Endothelial cell of umbilical vein (primary cell): ENCODE results near the gene SQSTM1. TPM values are rescaled to one million over a fixed set of nuclear protein-coding genes. Genes with fewer than 3 reads are reported as not detected.

ENCODE experiments used
- BruUV-seq: library from RNA; stranded (reverse); fragments of 400-500 nt; replicated peaks from 2 replicates; lab custom pipeline; 2021; lab: Mats Ljungman, UMichigan
- CTCF ChIA-PET: fragments of 300-600, 350-600 bp; sonication (Branson Sonifier 250); formaldehyde crosslinking; loops from one replicate; lab custom pipeline; 2021; ENCODE audit warnings: antibody characterized with exemption, inconsistent platforms; lab: Charles Lee
- POLR2A ChIA-PET: fragments of 300-600, 350-600 bp; sonication (Branson Sonifier 250); formaldehyde crosslinking; loops from one replicate; lab custom pipeline; 2021; ENCODE audit warnings: antibody characterized with exemption, inconsistent platforms; lab: Charles Lee
- DNase-seq: peaks from one replicate; pipeline ENCODE4 v3.0.0-alpha.2; 2011; ENCODE audit warnings: low read depth, low spot score
- FAIRE-seq: peaks from 2 replicates; lab custom pipeline; 2011; peaks lifted over from hg19 to GRCh38; lab: Jason Lieb, UNC
- H2AFZ ChIP-seq: 2 replicates; pipeline ENCODE4 v1.6.0; 2012; ENCODE audit warnings: low read depth, low read length, control low read depth, inconsistent platforms
- H3K27ac ChIP-seq: 2 replicates; pipeline ENCODE4 v1.5.1; 2011; ENCODE audit warnings: low read depth, mild to moderate bottlenecking, control low read depth, low read length, moderate library complexity; ENCODE audit not compliant: insufficient read depth
- H3K27me3 ChIP-seq, 2 experiments: 2 replicates each; pipeline versions ENCODE4 v1.6.0 to v1.6.1; 2011; ENCODE audit warnings: low read length in 2 of 2, mixed read lengths in 1 of 2; ENCODE audit not compliant: control insufficient read depth in 2 of 2, insufficient read depth in 2 of 2
- H3K36me3 ChIP-seq, 2 experiments: 2 replicates in 1 of 2; 3 replicates in 1 of 2; pipeline ENCODE4 v1.5.1; 2011; ENCODE audit warnings: low read length in 2 of 2, mild to moderate bottlenecking in 1 of 2, moderate library complexity in 1 of 2; ENCODE audit not compliant: control insufficient read depth in 2 of 2, insufficient read depth in 2 of 2; ENCODE audit errors: extremely low read depth in 1 of 2
- H3K4me1 ChIP-seq: 3 replicates; pipeline ENCODE4 v1.5.1; 2011; ENCODE audit warnings: mild to moderate bottlenecking, low read length; ENCODE audit not compliant: control insufficient read depth, insufficient read depth; ENCODE audit errors: extremely low read depth
- H3K4me2 ChIP-seq: 2 replicates; pipeline ENCODE4 v1.6.1; 2011; ENCODE audit warnings: low read length, control low read depth, mixed read lengths; ENCODE audit not compliant: insufficient read depth
- H3K4me3 ChIP-seq, 3 experiments: fragments of 200-600 bp in 1 of 3; sonication (generic), shearing (Covaris generic) in 1 of 3; replicated peaks in 1 of 3; 2 replicates each; pipeline ENCODE4 v1.5.1; 2011 to 2016; ENCODE audit warnings: control low read depth in 3 of 3, low read length in 3 of 3, mild to moderate bottlenecking in 2 of 3, inconsistent platforms in 1 of 3, low read depth in 1 of 3, moderate library complexity in 1 of 3; ENCODE audit not compliant: insufficient read depth in 1 of 3
- H3K79me2 ChIP-seq: 2 replicates; pipeline ENCODE4 v1.6.0; 2012; ENCODE audit warnings: low read length, inconsistent platforms; ENCODE audit not compliant: control insufficient read depth, insufficient read depth
- H3K9ac ChIP-seq: replicated peaks from 2 replicates; pipeline ENCODE3; 2011; ENCODE audit warnings: low read length, control low read depth; ENCODE audit not compliant: insufficient read depth; ENCODE audit errors: extremely low read depth
- H3K9me1 ChIP-seq: replicated peaks from 3 replicates; pipeline ENCODE4 v1.6.0; 2011; ENCODE audit warnings: mild to moderate bottlenecking, low read length; ENCODE audit not compliant: control insufficient read depth, insufficient read depth; ENCODE audit errors: extremely low read depth
- H3K9me3 ChIP-seq: replicated peaks from 2 replicates; pipeline ENCODE4 v1.5.1; 2012; ENCODE audit warnings: low read length, inconsistent platforms; ENCODE audit not compliant: control insufficient read depth, insufficient read depth
- H4K20me1 ChIP-seq: replicated peaks from 2 replicates; pipeline ENCODE3; 2011; ENCODE audit warnings: mild to moderate bottlenecking, low read length; ENCODE audit not compliant: control insufficient read depth, insufficient read depth; ENCODE audit errors: extremely low read depth
- CTCF ChIP-seq, 2 donors: IDR thresholded peaks; 1 replicate in 1 of 2; 2 replicates in 1 of 2; pipeline ENCODE4 v1.5.1; 2011; ENCODE audit warnings: low read length in 2 of 2, mild to moderate bottlenecking in 2 of 2, moderate library complexity in 2 of 2, control low read depth in 1 of 2, inconsistent platforms in 1 of 2, low read depth in 1 of 2; ENCODE audit not compliant: insufficient read depth in 1 of 2; ENCODE audit errors: extremely low read depth in 1 of 2
- EZH2 ChIP-seq: IDR thresholded peaks from 2 replicates; pipeline ENCODE4 v1.6.1; 2012; ENCODE audit warnings: borderline replicate concordance, low read depth, mild to moderate bottlenecking, moderate library complexity, low read length, inconsistent platforms; ENCODE audit not compliant: severe bottlenecking
- FOS ChIP-seq: IDR thresholded peaks from 2 replicates; pipeline ENCODE4 v1.6.1; 2011; ENCODE audit warnings: mild to moderate bottlenecking, low read length, moderate library complexity, borderline replicate concordance; ENCODE audit not compliant: insufficient read depth
- GATA2 ChIP-seq: IDR thresholded peaks from 2 replicates; pipeline ENCODE4 v1.7.0; 2011; ENCODE audit warnings: low read depth, mild to moderate bottlenecking, moderate library complexity, mixed read lengths, low read length; ENCODE audit not compliant: insufficient read length, insufficient read depth
- JUN ChIP-seq: IDR thresholded peaks from 2 replicates; pipeline ENCODE4 v1.6.1; 2011; ENCODE audit warnings: borderline replicate concordance, low read depth; ENCODE audit not compliant: insufficient read length, insufficient read depth
- MAX ChIP-seq: IDR thresholded peaks from 2 replicates; pipeline ENCODE4 v1.6.1; 2011; ENCODE audit not compliant: insufficient read depth, insufficient read length
- MYC ChIP-seq: IDR thresholded peaks from one replicate; pipeline ENCODE4 v1.6.1; 2011; ENCODE audit warnings: mild to moderate bottlenecking, low read depth, low read length
- POLR2A ChIP-seq: IDR thresholded peaks from 2 replicates; pipeline ENCODE4 v1.6.1; 2012; ENCODE audit warnings: low read depth, mild to moderate bottlenecking, control low read depth, low read length
- POLR2AphosphoS5 ChIP-seq: IDR thresholded peaks from 2 replicates; pipeline ENCODE4 v1.6.1; 2012; ENCODE audit warnings: low read depth, mild to moderate bottlenecking, control low read depth, low read length, moderate library complexity; ENCODE audit not compliant: insufficient read depth
- dilution Hi-C: fragments of 300-500 bp; cut with MboI; formaldehyde crosslinking; loops from one replicate; pipeline ENCODE4 v1.15.0; 2019; ENCODE audit warnings: low sequenced_read_pairs; ENCODE audit not compliant: extremely low pct_ligation_motif_present
- intact Hi-C: fragments of 100-400 bp; cut with micrococcal nuclease; formaldehyde crosslinking; loops from one replicate; pipeline ENCODE4 v1.10.0; 2022
- polyA plus RNA-seq, 4 experiments: library from polyadenylated mRNA; depleted of rRNA in 3 of 4; stranded (reverse) in 3 of 4; unstranded in 1 of 4; fragments of >200 nt; gene quantifications; 2 replicates each; pipeline versions ENCODE4 v1.2.1 to v1.2.3, GENCODE V29; 2011 to 2012; ENCODE audit warnings: missing spikeins in 1 of 4
- total RNA-seq: library from RNA; stranded (reverse); gene quantifications from 2 replicates; pipeline ENCODE4 v1.2.3, GENCODE V29; 2021

Gene SQSTM1
- total and polyA plus RNA-seq, 2 donors (not counting 3 experiments of a cell fraction or from before 2014, with no cell fraction given), result 302 to 346 TPM

- Histone ChIP-seq H3K4me1 (peaks cover 14% of the 10 kb centered on the region), H3K36me3 (peaks cover 8 to 27% of the 10 kb centered on the region in 2 experiments), H3K9ac (no peak overlapping the region), H4K20me1 (no peaks in the 10 kb centered on the region), H3K27me3 (no peaks in the 10 kb centered on the region), H3K4me3 (no peak overlapping the region), H3K27ac (no peak overlapping the region), H3K79me2 (peaks cover 5% of the 10 kb centered on the region), H3K4me2 (no peak overlapping the region), H3K9me3 (no peaks in the 10 kb centered on the region), H3K9me1 (no peaks in the 10 kb centered on the region), H2AFZ (no peak overlapping the region)
- DNase-seq (no peak), FAIRE-seq (no peak)
- CTCF ChIA-PET, result no interaction called here
- intact Hi-C loops (no loop called here), dilution Hi-C loops (no loop called here)
- no TSS peak for BruUV-seq
- POLR2A ChIA-PET, result no interaction called here
- TF ChIP-seq JUN (no peak), POLR2A (no peak), FOS (no peak), CTCF (IDR thresholded peaks at IDR 0.05; ENCODE audit: extremely low read depth in 1 of 2, insufficient read depth in 1 of 2, low read depth in 1 of 2, low read length in 2 of 2) (no peak), MAX (no peak), POLR2AphosphoS5 (no peak), GATA2 (no peak), MYC (no peak), EZH2 (no peak)
Observed at GRCh38 chr5:179773686-179774040, 47.0 kb upstream of the SQSTM1 start.
